ENCODE measurements around the gene RFTN1.

Gene RFTN1

GRCh38 chr3:16428612-16429011, 84.9 kb downstream of the RFTN1 start:
- DNase-seq = no peak

GRCh38 chr3:16427103-16427965, 86.2 kb downstream of the RFTN1 start:
- peak; percentile 76 for DNase-seq

- DNase-seq = no peak
These were observed 86.8 kb downstream of the RFTN1 start for GRCh38 chr3:16426665-16427064.

GRCh38 chr3:16426029-16426400, 87.5 kb downstream of the RFTN1 start:
- no peak for DNase-seq

- DNase-seq = no peak
These were observed 88.0 kb downstream of the RFTN1 start for GRCh38 chr3:16425398-16426028.

- DNase-seq = no peak
These were observed 89.4 kb downstream of the RFTN1 start for GRCh38 chr3:16423947-16424673.

- no peak for DNase-seq
These were observed 90.2 kb downstream of the RFTN1 start for GRCh38 chr3:16423298-16423697.

GRCh38 chr3:16419640-16420241, 93.8 kb downstream of the RFTN1 start:
- DNase-seq = peak; percentile 75

GRCh38 chr3:16417945-16418739, 95.4 kb downstream of the RFTN1 start:
- no peak for DNase-seq

GRCh38 chr3:16415911-16416476, 97.5 kb downstream of the RFTN1 start:
- DNase-seq = peak; percentile 36

- DNase-seq = no peak
These were observed 100.2 kb downstream of the RFTN1 start for GRCh38 chr3:16413321-16413720.

- DNase-seq = no peak
These were observed 101.2 kb downstream of the RFTN1 start for GRCh38 chr3:16412192-16412800.

- no peak for DNase-seq
These were observed 102.1 kb downstream of the RFTN1 start for GRCh38 chr3:16411441-16411840.

- DNase-seq = no peak
These were observed 102.8 kb downstream of the RFTN1 start for GRCh38 chr3:16410659-16411058.

- DNase-seq = no peak
These were observed 104.5 kb downstream of the RFTN1 start for GRCh38 chr3:16409032-16409431.

GRCh38 chr3:16407366-16407765, 106.1 kb downstream of the RFTN1 start:
- DNase-seq = no peak

GRCh38 chr3:16406579-16406978, 106.9 kb downstream of the RFTN1 start:
- DNase-seq = no peak

- no peak for DNase-seq
These were observed 107.3 kb downstream of the RFTN1 start for GRCh38 chr3:16406166-16406565.

GRCh38 chr3:16404349-16404895, 109.1 kb downstream of the RFTN1 start:
- DNase-seq = no peak

GRCh38 chr3:16402451-16402850, 111.0 kb downstream of the RFTN1 start:
- DNase-seq = peak; percentile 60

GRCh38 chr3:16401273-16401672, 112.2 kb downstream of the RFTN1 start:
- no peak for DNase-seq

Measured in fibroblast of skin of right quadriceps (primary cell).